Measurements from ENCODE around the gene MPHOSPH9. TPM values are rescaled to one million over a fixed set of nuclear protein-coding genes. Genes with fewer than 3 reads are reported as not detected.

Gene MPHOSPH9
- total RNA-seq, 1 experiment from 2014 or later = 72.3 TPM

DNA sequence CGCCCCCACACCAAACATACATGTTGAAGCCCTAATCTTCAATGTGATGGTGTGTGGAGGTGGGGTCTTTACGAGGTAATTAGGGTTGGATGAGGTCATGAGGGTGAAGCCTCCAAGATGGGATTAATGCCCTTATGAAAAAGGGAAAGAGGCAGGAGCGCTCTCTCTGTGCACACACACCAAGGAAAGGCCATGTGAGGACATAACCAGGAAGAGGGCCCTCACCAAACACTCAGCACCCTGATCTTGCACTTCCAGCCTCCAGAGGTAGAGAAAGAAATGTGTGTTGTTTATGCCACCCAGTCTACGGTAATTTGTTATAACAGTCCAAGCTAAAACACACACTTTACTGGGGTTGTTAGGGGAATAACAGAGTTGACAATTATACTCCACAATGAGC lies 67.4 kb downstream of the MPHOSPH9 start:
- Histone ChIP-seq H3K4me1 (ENCODE audit: control insufficient read depth, insufficient read depth, low read length) (no peaks in the 10 kb centered on the region), H3K9me3 (ENCODE audit: control insufficient read depth, insufficient read depth, low read depth, low read length) (no peaks in the 10 kb centered on the region), H3K27me3 (ENCODE audit: control insufficient read depth, insufficient read depth, low read length) (no peaks in the 10 kb centered on the region), H3K4me3 (ENCODE audit: low read depth in 2 of 2, low read length in 2 of 2) (no peak overlapping the region), H3K36me3 (ENCODE audit: control insufficient read depth, insufficient read depth, low read length) (peaks cover 38% of the 10 kb centered on the region), H3K27ac (ENCODE audit: low read length) (no peak overlapping the region)
- in situ Hi-C loops (cut with HindIII; ENCODE audit: low pct_unique_long_range_greater_than_20kb, low sequenced_read_pairs) (no loop called here), intact Hi-C loops (cut with micrococcal nuclease; ENCODE audit: unreplicated experiment) (no loop called here)
- ChIA-PET POLR2A (interaction anchor here (0.7 kb wide), 1 partner anchor 24 kb away, joined by 12 read pairs; no protein-coding TSS in a partner anchor), CTCF (interaction anchor here (0.7 kb wide), 1 partner anchor 44 kb away, joined by 12 read pairs; no protein-coding TSS in a partner anchor)
- no peak for DNase-seq (ENCODE audit: low read depth, low spot score)
- ATAC-seq = no peak
- TF ChIP-seq, protein P1, sequence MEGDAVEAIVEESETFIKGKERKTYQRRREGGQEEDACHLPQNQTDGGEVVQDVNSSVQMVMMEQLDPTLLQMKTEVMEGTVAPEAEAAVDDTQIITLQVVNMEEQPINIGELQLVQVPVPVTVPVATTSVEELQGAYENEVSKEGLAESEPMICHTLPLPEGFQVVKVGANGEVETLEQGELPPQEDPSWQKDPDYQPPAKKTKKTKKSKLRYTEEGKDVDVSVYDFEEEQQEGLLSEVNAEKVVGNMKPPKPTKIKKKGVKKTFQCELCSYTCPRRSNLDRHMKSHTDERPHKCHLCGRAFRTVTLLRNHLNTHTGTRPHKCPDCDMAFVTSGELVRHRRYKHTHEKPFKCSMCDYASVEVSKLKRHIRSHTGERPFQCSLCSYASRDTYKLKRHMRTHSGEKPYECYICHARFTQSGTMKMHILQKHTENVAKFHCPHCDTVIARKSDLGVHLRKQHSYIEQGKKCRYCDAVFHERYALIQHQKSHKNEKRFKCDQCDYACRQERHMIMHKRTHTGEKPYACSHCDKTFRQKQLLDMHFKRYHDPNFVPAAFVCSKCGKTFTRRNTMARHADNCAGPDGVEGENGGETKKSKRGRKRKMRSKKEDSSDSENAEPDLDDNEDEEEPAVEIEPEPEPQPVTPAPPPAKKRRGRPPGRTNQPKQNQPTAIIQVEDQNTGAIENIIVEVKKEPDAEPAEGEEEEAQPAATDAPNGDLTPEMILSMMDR (IDR thresholded peaks at IDR 0.05) = no peak
- TF ChIP-seq, protein P2, sequence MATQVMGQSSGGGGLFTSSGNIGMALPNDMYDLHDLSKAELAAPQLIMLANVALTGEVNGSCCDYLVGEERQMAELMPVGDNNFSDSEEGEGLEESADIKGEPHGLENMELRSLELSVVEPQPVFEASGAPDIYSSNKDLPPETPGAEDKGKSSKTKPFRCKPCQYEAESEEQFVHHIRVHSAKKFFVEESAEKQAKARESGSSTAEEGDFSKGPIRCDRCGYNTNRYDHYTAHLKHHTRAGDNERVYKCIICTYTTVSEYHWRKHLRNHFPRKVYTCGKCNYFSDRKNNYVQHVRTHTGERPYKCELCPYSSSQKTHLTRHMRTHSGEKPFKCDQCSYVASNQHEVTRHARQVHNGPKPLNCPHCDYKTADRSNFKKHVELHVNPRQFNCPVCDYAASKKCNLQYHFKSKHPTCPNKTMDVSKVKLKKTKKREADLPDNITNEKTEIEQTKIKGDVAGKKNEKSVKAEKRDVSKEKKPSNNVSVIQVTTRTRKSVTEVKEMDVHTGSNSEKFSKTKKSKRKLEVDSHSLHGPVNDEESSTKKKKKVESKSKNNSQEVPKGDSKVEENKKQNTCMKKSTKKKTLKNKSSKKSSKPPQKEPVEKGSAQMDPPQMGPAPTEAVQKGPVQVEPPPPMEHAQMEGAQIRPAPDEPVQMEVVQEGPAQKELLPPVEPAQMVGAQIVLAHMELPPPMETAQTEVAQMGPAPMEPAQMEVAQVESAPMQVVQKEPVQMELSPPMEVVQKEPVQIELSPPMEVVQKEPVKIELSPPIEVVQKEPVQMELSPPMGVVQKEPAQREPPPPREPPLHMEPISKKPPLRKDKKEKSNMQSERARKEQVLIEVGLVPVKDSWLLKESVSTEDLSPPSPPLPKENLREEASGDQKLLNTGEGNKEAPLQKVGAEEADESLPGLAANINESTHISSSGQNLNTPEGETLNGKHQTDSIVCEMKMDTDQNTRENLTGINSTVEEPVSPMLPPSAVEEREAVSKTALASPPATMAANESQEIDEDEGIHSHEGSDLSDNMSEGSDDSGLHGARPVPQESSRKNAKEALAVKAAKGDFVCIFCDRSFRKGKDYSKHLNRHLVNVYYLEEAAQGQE (IDR thresholded peaks at IDR 0.05; ENCODE audit: insufficient read depth in 1 of 2, low read depth in 2 of 2, low read length in 1 of 2) = no peak
- TF ChIP-seq SIN3A (IDR thresholded peaks at IDR 0.05; ENCODE audit: borderline replicate concordance, insufficient read depth, low read depth, low read length) (no peak), POLR2AphosphoS5 (IDR thresholded peaks at IDR 0.05; ENCODE audit: low read depth, low read length) (no peak), TCF7L2 (IDR thresholded peaks at IDR 0.05; ENCODE audit: low read depth, low read length) (no peak)
- BruUV-seq (replicated peaks) = no TSS peak

DNA sequence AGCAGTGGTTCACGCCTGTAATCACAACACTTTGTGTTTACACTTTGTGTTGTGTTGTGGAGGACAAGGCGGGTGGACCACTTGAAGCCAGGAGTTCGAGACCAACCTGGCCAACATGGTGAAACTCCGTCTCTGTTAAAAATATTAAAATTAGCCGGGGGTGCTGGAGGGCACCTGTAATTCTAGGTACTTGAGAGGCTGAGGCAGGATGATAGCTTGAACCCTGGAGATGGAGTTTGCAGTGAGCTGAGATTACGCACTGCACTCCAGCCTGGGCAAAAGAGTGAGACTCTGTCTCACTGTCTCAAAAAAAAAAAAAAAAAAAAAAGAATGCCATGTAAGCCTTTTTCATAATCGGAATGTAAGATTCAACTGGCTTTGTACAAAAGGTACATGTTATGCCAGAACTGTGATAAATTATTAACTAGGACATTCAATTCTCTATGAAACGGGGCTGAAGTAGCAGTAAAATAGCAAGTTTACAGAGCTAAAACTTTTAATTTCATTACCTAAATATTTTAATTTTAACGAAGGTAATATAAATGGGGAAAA lies 68.2 kb downstream of the MPHOSPH9 start:
- no peak for DNase-seq (ENCODE audit: low read depth, low spot score)
- intact Hi-C loops (cut with micrococcal nuclease; ENCODE audit: unreplicated experiment) = no loop called here
- Histone ChIP-seq H3K27ac (ENCODE audit: low read length) (no peak overlapping the region), H3K4me3 (ENCODE audit: low read depth in 2 of 2, low read length in 2 of 2) (no peak overlapping the region), H3K36me3 (ENCODE audit: control insufficient read depth, insufficient read depth, low read length) (peaks cover 41% of the 10 kb centered on the region), H3K9me3 (ENCODE audit: control insufficient read depth, insufficient read depth, low read depth, low read length) (no peaks in the 10 kb centered on the region), H3K27me3 (ENCODE audit: control insufficient read depth, insufficient read depth, low read length) (no peaks in the 10 kb centered on the region), H3K4me1 (ENCODE audit: control insufficient read depth, insufficient read depth, low read length) (no peaks in the 10 kb centered on the region)
- in situ Hi-C loops (cut with HindIII; ENCODE audit: low pct_unique_long_range_greater_than_20kb, low sequenced_read_pairs) = no loop called here
- POLR2A ChIA-PET = interaction anchor here (0.6 to 0.7 kb wide), 2 partner anchors 23 to 208 kb away, joined by 7 to 12 read pairs; no protein-coding TSS in a partner anchor
- CTCF ChIA-PET = interaction anchor here (0.7 kb wide), 1 partner anchor 44 kb away, joined by 12 read pairs; no protein-coding TSS in a partner anchor
- ATAC-seq = no peak
- no TSS peak for BruUV-seq (replicated peaks)
- no peak for TF ChIP-seq TCF7L2 (IDR thresholded peaks at IDR 0.05; ENCODE audit: low read depth, low read length)

DNA sequence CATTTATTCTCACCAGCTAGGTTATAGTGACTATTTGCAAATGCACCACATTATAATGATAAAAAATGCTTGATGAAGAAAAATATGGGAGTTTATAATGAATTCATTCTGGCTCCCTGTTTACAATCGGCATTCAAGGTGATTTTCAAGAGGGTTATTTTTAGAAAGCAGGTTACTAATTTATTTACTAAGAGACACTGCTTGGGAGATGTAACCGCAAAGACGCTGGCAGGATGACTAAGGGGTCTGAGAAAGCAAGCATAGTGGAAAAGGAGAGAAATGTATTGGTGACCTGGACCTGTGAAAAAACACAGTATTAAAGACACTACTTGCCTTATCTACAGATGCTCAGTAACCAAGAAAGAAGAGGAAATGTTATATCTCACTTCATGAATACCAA lies 68.7 kb downstream of the MPHOSPH9 start:
- Histone ChIP-seq H3K4me3 (ENCODE audit: low read depth in 2 of 2, low read length in 2 of 2) (no peak overlapping the region), H3K27me3 (ENCODE audit: control insufficient read depth, insufficient read depth, low read length) (no peaks in the 10 kb centered on the region), H3K9me3 (ENCODE audit: control insufficient read depth, insufficient read depth, low read depth, low read length) (no peaks in the 10 kb centered on the region), H3K4me1 (ENCODE audit: control insufficient read depth, insufficient read depth, low read length) (no peaks in the 10 kb centered on the region), H3K27ac (ENCODE audit: low read length) (no peak overlapping the region), H3K36me3 (ENCODE audit: control insufficient read depth, insufficient read depth, low read length) (peaks cover 41% of the 10 kb centered on the region)
- CTCF ChIA-PET = no interaction called here
- ATAC-seq (no peak), DNase-seq (ENCODE audit: low read depth, low spot score) (no peak)
- POLR2A ChIA-PET = no interaction called here
- BruUV-seq (replicated peaks) = no TSS peak
- in situ Hi-C loops (cut with HindIII; ENCODE audit: low pct_unique_long_range_greater_than_20kb, low sequenced_read_pairs) = no loop called here
- intact Hi-C loops (cut with micrococcal nuclease; ENCODE audit: unreplicated experiment) = no loop called here
- TF ChIP-seq, protein P2 (IDR thresholded peaks at IDR 0.05; ENCODE audit: insufficient read depth in 1 of 2, low read depth in 2 of 2, low read length in 1 of 2) = no peak
- TF ChIP-seq SIN3A (IDR thresholded peaks at IDR 0.05; ENCODE audit: borderline replicate concordance, insufficient read depth, low read depth, low read length) = no peak
